Measurements from ENCODE around the gene FOXN1.

DNA sequence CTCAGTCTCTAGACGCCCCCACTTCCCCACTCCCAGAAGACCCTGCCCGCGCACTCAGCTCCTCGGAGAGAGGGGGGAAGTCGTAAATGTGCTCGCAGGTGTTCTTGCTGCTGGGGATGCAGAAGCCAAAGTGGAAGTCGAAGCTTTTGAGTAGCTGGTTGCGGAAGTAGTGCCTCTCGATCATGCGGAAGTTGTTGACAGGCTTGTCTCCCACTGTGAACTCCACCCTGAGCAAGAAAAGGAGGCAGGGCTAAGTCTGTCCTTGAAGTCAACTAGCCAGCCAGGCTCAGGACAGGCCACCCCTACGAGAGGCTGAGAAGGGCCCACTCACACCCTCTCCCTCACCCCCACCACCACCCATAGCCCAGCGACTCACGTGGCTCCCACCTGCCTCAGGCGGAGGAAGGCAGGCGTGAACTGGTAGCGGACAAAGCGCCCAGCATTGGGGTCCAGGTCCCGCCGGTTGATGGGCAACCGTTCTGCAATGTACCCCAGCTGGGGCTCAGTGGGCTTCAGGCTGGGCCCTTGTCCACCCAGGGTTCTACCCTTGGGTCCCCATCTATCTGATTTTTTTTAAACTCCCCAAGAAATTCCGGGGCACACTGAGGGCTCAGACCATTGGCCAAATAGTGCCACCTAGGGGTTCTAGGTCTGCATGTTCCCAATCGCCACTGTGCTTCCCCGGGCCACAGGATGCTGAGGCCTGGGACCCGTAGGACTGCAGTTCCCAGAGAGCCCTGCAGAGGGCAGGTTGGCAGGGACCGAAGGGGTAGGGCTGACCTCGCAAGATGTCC, 41.7 kb downstream of the FOXN1 start:
- TF ChIP-seq YY1 (IDR thresholded peaks at IDR 0.05; ENCODE audit: insufficient read depth, insufficient read length) (no peak), SUZ12 (IDR thresholded peaks at IDR 0.05; ENCODE audit: extremely low read depth, insufficient read depth, insufficient read length) (no peak), ZNF274 (IDR thresholded peaks at IDR 0.05; ENCODE audit: low read depth, low read length) (no peak)

Data from NT2/D1 (cell line).